GM12878 (cell line): ENCODE measurements around the gene RBM26. TPM values are rescaled to one million over a fixed set of nuclear protein-coding genes. Genes with fewer than 3 reads are reported as not detected.

ENCODE experiments used
- CBX5 ChIP-seq: sonication (generic); IDR thresholded peaks from 2 replicates; pipeline ENCODE4 v1.6.1; 2016; ENCODE audit warnings: low read depth, moderate library complexity, mild to moderate bottlenecking, inconsistent platforms
- CEBPZ ChIP-seq: fragments of 150-350 bp; IDR thresholded peaks from 2 replicates; pipeline ENCODE4 v1.6.1; 2016; ENCODE audit warnings: low read depth, low read length
- DPF2 ChIP-seq: fragments of 450-650 bp; IDR thresholded peaks from 2 replicates; pipeline ENCODE4 v1.6.1; 2017; ENCODE audit warnings: mild to moderate bottlenecking
- MYB ChIP-seq: fragments of 150-350 bp; IDR thresholded peaks from 2 replicates; pipeline ENCODE4 v1.6.1; 2014; ENCODE audit warnings: mild to moderate bottlenecking, low read depth, low read length, borderline replicate concordance
- PML ChIP-seq: IDR thresholded peaks from 2 replicates; pipeline ENCODE4 v1.6.1; 2012; ENCODE audit warnings: low read length, inconsistent platforms
- polyA plus RNA-seq, 11 experiments: library from polyadenylated mRNA; depleted of rRNA in 4 of 11; unstranded in 6 of 11; stranded (reverse) in 5 of 11; fragments of >200 nt; fragmentation: Nextera tagmentation in 4 of 11; fragmentation: Illumina TruSeq in 1 of 11; extraction: Ambion mirVana in 4 of 11; extraction: Trizol in 1 of 11; gene quantifications; 1 replicate in 1 of 11; 2 replicates in 10 of 11; pipeline versions ENCODE4 v1.2.1 to v1.2.3, GENCODE V29; 2011 to 2016; ENCODE audit warnings: inconsistent platforms in 2 of 11, missing spikeins in 2 of 11, low read depth in 1 of 11
- total RNA-seq, 4 experiments: library from RNA; depleted of rRNA in 3 of 4; stranded (reverse); fragments of >200 nt in 3 of 4; fragmentation: Illumina TruSeq in 1 of 4; extraction: Trizol in 1 of 4; gene quantifications; 2 replicates each; pipeline versions ENCODE4 v1.2.1 to v1.2.3, GENCODE V29; 2013 to 2021
- TF ChIP-seq, protein P1 (sequence below): IDR thresholded peaks from 2 replicates; pipeline ENCODE4 v1.6.1; 2011; ENCODE audit warnings: borderline replicate concordance, low read depth, mild to moderate bottlenecking, moderate library complexity, mixed read lengths, low read length; ENCODE audit not compliant: insufficient read depth; ENCODE audit errors: extremely low read length
- TF ChIP-seq, protein P2 (sequence below): fragments of 450-650 bp; IDR thresholded peaks from 2 replicates; pipeline ENCODE4 v1.6.1; 2017; ENCODE audit warnings: antibody characterized with exemption, mild to moderate bottlenecking, moderate library complexity
- TF ChIP-seq, protein P3 (sequence below): fragments of 450-650 bp; IDR thresholded peaks from 2 replicates; pipeline ENCODE4 v1.6.1; 2014; ENCODE audit warnings: mild to moderate bottlenecking

RBM26 gene
- total and polyA plus RNA-seq, 10 of the 15 experiments (the other 5 are each of a cell fraction or from before 2014, with no cell fraction given), result 17.6 to 71.3 (median 38.9) TPM

GRCh38 chr13:79452239-79452913, 46.3 kb upstream of the RBM26 start (continued):
- TF ChIP-seq CEBPZ (no peak), MYB (no peak), PML (no peak), CBX5 (no peak), DPF2 (no peak)
- TF ChIP-seq, protein P1, sequence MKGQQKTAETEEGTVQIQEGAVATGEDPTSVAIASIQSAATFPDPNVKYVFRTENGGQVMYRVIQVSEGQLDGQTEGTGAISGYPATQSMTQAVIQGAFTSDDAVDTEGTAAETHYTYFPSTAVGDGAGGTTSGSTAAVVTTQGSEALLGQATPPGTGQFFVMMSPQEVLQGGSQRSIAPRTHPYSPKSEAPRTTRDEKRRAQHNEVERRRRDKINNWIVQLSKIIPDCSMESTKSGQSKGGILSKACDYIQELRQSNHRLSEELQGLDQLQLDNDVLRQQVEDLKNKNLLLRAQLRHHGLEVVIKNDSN, result no peak
- TF ChIP-seq, protein P2, sequence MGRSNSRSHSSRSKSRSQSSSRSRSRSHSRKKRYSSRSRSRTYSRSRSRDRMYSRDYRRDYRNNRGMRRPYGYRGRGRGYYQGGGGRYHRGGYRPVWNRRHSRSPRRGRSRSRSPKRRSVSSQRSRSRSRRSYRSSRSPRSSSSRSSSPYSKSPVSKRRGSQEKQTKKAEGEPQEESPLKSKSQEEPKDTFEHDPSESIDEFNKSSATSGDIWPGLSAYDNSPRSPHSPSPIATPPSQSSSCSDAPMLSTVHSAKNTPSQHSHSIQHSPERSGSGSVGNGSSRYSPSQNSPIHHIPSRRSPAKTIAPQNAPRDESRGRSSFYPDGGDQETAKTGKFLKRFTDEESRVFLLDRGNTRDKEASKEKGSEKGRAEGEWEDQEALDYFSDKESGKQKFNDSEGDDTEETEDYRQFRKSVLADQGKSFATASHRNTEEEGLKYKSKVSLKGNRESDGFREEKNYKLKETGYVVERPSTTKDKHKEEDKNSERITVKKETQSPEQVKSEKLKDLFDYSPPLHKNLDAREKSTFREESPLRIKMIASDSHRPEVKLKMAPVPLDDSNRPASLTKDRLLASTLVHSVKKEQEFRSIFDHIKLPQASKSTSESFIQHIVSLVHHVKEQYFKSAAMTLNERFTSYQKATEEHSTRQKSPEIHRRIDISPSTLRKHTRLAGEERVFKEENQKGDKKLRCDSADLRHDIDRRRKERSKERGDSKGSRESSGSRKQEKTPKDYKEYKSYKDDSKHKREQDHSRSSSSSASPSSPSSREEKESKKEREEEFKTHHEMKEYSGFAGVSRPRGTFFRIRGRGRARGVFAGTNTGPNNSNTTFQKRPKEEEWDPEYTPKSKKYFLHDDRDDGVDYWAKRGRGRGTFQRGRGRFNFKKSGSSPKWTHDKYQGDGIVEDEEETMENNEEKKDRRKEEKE, result no peak
- TF ChIP-seq, protein P3, sequence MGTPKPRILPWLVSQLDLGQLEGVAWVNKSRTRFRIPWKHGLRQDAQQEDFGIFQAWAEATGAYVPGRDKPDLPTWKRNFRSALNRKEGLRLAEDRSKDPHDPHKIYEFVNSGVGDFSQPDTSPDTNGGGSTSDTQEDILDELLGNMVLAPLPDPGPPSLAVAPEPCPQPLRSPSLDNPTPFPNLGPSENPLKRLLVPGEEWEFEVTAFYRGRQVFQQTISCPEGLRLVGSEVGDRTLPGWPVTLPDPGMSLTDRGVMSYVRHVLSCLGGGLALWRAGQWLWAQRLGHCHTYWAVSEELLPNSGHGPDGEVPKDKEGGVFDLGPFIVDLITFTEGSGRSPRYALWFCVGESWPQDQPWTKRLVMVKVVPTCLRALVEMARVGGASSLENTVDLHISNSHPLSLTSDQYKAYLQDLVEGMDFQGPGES, result no peak
